Measurements from ENCODE around the gene GTSE1. TPM values are rescaled to one million over a fixed set of nuclear protein-coding genes. Genes with fewer than 3 reads are reported as not detected.
"Not testable (repeated sequence)": the region's sequence is repeated elsewhere in the genome, so short reads cannot be mapped to it uniquely, and the experiment has no call there.

GTSE1 gene
- total RNA-seq, 1 donor from 2014 or later = 47.7 TPM

- intact Hi-C loops (cut with micrococcal nuclease) = loop anchor here (5.0 kb wide), 1 partner anchor 306 kb away; no protein-coding TSS in a partner anchor
- H3K27me3 Mint-ChIP-seq (ENCODE audit: low read depth); H3K27ac Mint-ChIP-seq; H3K4me3 Mint-ChIP-seq (ENCODE audit: low read depth); H3K4me1 Mint-ChIP-seq (ENCODE audit: low read depth); H3K9me3 Mint-ChIP-seq; DNase-seq (ENCODE audit: low spot score): not testable (repeated sequence)
- H3K36me3 Mint-ChIP-seq (ENCODE audit: low read depth) = peaks cover 59% of the 10 kb centered on the region
Observed at GRCh38 chr22:46312848-46313247, 16.2 kb downstream of the GTSE1 start.

GRCh38 chr22:46315976-46316375 lies 19.3 kb downstream of the GTSE1 start:
- intact Hi-C loops (cut with micrococcal nuclease) = no loop called here
- H3K9me3 Mint-ChIP-seq = no peaks in the 10 kb centered on the region
- peaks cover 65% of the 10 kb centered on the region for H3K36me3 Mint-ChIP-seq (ENCODE audit: low read depth)
- H3K4me1 Mint-ChIP-seq (ENCODE audit: low read depth) = peaks cover 1% of the 10 kb centered on the region
- H3K27ac Mint-ChIP-seq = no peak overlapping the region
- H3K4me3 Mint-ChIP-seq (ENCODE audit: low read depth) = no peak overlapping the region
- DNase-seq (ENCODE audit: low spot score) = no peak
- no peaks in the 10 kb centered on the region for H3K27me3 Mint-ChIP-seq (ENCODE audit: low read depth)

DNA sequence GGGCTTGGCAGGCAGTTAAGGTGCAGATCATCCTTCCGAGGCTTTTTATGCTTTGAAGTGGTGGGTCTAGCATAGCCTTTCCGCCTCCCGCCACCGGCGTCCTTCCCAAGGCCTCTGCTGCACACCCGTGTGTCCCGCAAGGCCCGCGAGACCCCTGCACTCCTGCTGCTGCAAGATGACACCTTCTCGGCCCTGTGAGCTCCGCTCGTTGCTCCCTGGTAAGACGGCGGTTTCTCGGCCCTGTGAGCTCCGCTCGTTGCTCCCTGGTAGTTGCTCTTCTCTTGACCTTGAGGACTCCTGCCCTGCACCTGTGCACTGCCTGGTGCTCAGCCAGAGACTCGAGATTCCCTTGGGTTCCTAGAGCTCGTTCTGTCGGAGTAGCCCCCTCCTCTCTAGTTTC lies 21.0 kb downstream of the GTSE1 start:
- intact Hi-C loops (cut with micrococcal nuclease) = no loop called here
- no peak for DNase-seq (ENCODE audit: low spot score)
- Mint-ChIP-seq H3K4me3 (ENCODE audit: low read depth) (no peak overlapping the region), H3K27me3 (ENCODE audit: low read depth) (no peaks in the 10 kb centered on the region), H3K27ac (no peak overlapping the region), H3K9me3 (no peaks in the 10 kb centered on the region), H3K36me3 (ENCODE audit: low read depth) (peaks cover 66% of the 10 kb centered on the region), H3K4me1 (ENCODE audit: low read depth) (no peaks in the 10 kb centered on the region)

GRCh38 chr22:46318576-46318975 lies 21.9 kb downstream of the GTSE1 start:
- DNase-seq (ENCODE audit: low spot score) = no peak
- H3K27me3 Mint-ChIP-seq (ENCODE audit: low read depth) = no peaks in the 10 kb centered on the region
- intact Hi-C loops (cut with micrococcal nuclease) = no loop called here
- no peak overlapping the region for H3K4me3 Mint-ChIP-seq (ENCODE audit: low read depth)
- H3K9me3 Mint-ChIP-seq = no peaks in the 10 kb centered on the region
- H3K36me3 Mint-ChIP-seq (ENCODE audit: low read depth) = peaks cover 74% of the 10 kb centered on the region
- no peaks in the 10 kb centered on the region for H3K4me1 Mint-ChIP-seq (ENCODE audit: low read depth)
- no peak overlapping the region for H3K27ac Mint-ChIP-seq

- Mint-ChIP-seq H3K27ac (no peak overlapping the region), H3K36me3 (ENCODE audit: low read depth) (peaks cover 74% of the 10 kb centered on the region), H3K27me3 (ENCODE audit: low read depth) (no peaks in the 10 kb centered on the region), H3K4me1 (ENCODE audit: low read depth) (no peaks in the 10 kb centered on the region), H3K9me3 (no peaks in the 10 kb centered on the region), H3K4me3 (ENCODE audit: low read depth) (no peak overlapping the region)
- no peak for DNase-seq (ENCODE audit: low spot score)
- intact Hi-C loops (cut with micrococcal nuclease) = no loop called here
Observed at GRCh38 chr22:46319319-46319718, 22.6 kb downstream of the GTSE1 start.

- intact Hi-C loops (cut with micrococcal nuclease) = no loop called here
- H3K4me3 Mint-ChIP-seq (ENCODE audit: low read depth) = no peak overlapping the region
- no peaks in the 10 kb centered on the region for H3K9me3 Mint-ChIP-seq
- no peaks in the 10 kb centered on the region for H3K4me1 Mint-ChIP-seq (ENCODE audit: low read depth)
- H3K36me3 Mint-ChIP-seq (ENCODE audit: low read depth) = peaks cover 78% of the 10 kb centered on the region
- no peak for DNase-seq (ENCODE audit: low spot score)
- no peak overlapping the region for H3K27ac Mint-ChIP-seq
- H3K27me3 Mint-ChIP-seq (ENCODE audit: low read depth) = no peaks in the 10 kb centered on the region
Observed at GRCh38 chr22:46320166-46320710, 23.6 kb downstream of the GTSE1 start.

- intact Hi-C loops (cut with micrococcal nuclease) = no loop called here
- DNase-seq (ENCODE audit: low spot score) = no peak
- no peaks in the 10 kb centered on the region for H3K9me3 Mint-ChIP-seq
- no peak overlapping the region for H3K27ac Mint-ChIP-seq
- H3K36me3 Mint-ChIP-seq (ENCODE audit: low read depth) = peaks cover 78% of the 10 kb centered on the region
- no peak overlapping the region for H3K4me3 Mint-ChIP-seq (ENCODE audit: low read depth)
- no peaks in the 10 kb centered on the region for H3K4me1 Mint-ChIP-seq (ENCODE audit: low read depth)
- no peaks in the 10 kb centered on the region for H3K27me3 Mint-ChIP-seq (ENCODE audit: low read depth)
Observed at GRCh38 chr22:46320716-46321386, 24.2 kb downstream of the GTSE1 start.

GRCh38 chr22:46322711-46323110 lies 26.0 kb downstream of the GTSE1 start:
- no peak for DNase-seq (ENCODE audit: low spot score)
- no peaks in the 10 kb centered on the region for H3K9me3 Mint-ChIP-seq
- intact Hi-C loops (cut with micrococcal nuclease) = no loop called here
- no peaks in the 10 kb centered on the region for H3K27me3 Mint-ChIP-seq (ENCODE audit: low read depth)
- H3K27ac Mint-ChIP-seq = no peak overlapping the region
- no peaks in the 10 kb centered on the region for H3K4me1 Mint-ChIP-seq (ENCODE audit: low read depth)
- H3K36me3 Mint-ChIP-seq (ENCODE audit: low read depth) = peaks cover 74% of the 10 kb centered on the region
- no peak overlapping the region for H3K4me3 Mint-ChIP-seq (ENCODE audit: low read depth)

DNA sequence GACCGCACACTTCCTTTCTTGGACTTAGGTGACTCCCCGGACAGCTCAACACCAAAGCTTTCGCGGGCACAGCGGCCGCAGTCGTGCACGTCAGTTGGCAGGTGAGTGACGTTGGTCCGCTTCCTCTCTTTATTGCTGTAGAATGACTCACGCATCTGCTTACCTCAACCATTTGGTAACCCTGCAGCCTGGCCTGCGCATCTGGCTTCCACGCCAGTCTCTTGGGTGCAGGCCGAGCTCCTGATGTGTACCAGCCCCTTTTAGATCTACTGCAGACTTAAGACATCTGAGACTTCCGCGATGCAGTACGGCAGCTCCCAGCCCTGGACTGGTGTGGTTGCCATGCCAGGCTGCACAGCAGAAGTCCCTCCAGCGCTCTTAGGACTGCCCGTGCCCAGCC lies 26.5 kb downstream of the GTSE1 start:
- Mint-ChIP-seq H3K4me1 (ENCODE audit: low read depth) (no peaks in the 10 kb centered on the region), H3K36me3 (ENCODE audit: low read depth) (peaks cover 72% of the 10 kb centered on the region), H3K27ac (no peak overlapping the region), H3K9me3 (no peaks in the 10 kb centered on the region), H3K27me3 (ENCODE audit: low read depth) (no peaks in the 10 kb centered on the region), H3K4me3 (ENCODE audit: low read depth) (no peak overlapping the region)
- no peak for DNase-seq (ENCODE audit: low spot score)
- intact Hi-C loops (cut with micrococcal nuclease) = no loop called here

DNA sequence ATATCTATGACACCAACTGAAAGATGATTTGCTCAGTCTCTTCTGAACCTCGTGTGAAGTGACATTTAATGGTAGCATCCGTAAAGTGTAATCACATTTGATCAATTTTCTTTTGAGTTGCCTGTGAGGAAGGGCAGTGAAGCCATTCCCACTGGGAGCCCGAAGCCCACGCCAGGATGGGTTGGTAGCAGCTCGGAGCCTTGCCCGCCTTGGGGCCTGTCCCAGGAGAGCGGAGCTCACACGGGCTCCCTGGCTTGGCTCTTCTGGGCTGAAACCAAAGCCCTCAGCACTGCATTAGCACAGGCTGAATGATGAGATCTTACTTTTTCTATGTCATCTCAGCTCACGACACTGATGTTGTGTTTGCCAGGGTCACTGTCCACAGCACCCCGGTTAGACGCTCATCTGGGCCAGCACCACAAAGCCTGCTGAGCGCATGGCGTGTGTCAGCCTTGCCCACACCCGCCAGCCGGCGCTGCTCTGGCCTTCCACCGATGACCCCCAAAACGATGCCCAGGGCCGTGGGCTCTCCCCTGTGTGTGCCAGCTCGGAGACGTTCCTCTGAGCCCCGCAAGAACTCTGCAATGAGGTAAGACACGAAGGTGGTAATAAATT lies 29.5 kb downstream of the GTSE1 start:
- no peaks in the 10 kb centered on the region for H3K27me3 Mint-ChIP-seq (ENCODE audit: low read depth)
- H3K4me3 Mint-ChIP-seq (ENCODE audit: low read depth) = no peak overlapping the region
- H3K27ac Mint-ChIP-seq = no peak overlapping the region
- H3K4me1 Mint-ChIP-seq (ENCODE audit: low read depth) = no peaks in the 10 kb centered on the region
- no peaks in the 10 kb centered on the region for H3K9me3 Mint-ChIP-seq
- no peak for DNase-seq (ENCODE audit: low spot score)
- intact Hi-C loops (cut with micrococcal nuclease) = no loop called here
- H3K36me3 Mint-ChIP-seq (ENCODE audit: low read depth) = peaks cover 62% of the 10 kb centered on the region

DNA sequence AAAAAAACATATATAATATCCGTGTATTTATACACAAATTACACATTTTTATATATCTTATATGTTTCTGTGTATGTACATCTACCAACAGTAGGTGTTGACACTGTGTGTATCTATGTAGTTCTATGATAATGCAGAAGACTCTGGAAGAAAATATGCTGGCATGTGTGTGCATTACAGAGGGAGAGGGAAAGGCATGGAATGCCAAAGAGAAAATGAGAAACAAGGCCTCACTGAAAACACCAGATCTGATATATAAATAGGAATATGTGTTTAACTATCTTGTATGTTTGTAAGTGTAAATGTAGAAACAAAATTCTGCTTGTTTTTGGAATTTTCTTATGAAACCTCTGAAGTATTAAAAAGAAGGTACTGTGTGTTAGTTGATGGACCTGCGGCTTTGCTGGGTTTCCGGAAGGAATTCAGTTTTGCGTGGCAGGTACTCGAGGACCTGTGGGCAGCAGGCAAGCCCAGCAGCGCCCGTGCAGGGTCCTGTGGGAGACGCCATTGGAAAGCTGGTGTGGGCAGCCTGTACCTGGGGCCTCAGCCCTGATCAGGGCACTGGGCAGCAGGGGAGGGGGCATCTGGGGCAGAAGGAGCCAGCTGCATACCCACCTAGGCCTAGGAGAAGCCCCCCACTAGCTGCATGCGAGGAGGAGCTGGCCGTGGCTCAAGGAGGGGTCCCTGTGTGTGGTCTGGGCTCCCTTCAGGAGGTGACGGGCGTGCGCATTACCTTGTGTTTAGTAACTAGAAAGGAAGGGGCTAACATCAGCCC lies 31.2 kb downstream of the GTSE1 start:
- H3K27me3 Mint-ChIP-seq (ENCODE audit: low read depth) = no peaks in the 10 kb centered on the region

GRCh38 chr22:46328797-46329196 lies 32.1 kb downstream of the GTSE1 start:
- no peaks in the 10 kb centered on the region for H3K4me1 Mint-ChIP-seq (ENCODE audit: low read depth)
- no peak overlapping the region for H3K4me3 Mint-ChIP-seq (ENCODE audit: low read depth)
- no peak for DNase-seq (ENCODE audit: low spot score)
- H3K36me3 Mint-ChIP-seq (ENCODE audit: low read depth) = peaks cover 65% of the 10 kb centered on the region
- intact Hi-C loops (cut with micrococcal nuclease) = no loop called here
- H3K27ac Mint-ChIP-seq = no peak overlapping the region
- H3K27me3 Mint-ChIP-seq (ENCODE audit: low read depth) = no peaks in the 10 kb centered on the region
- H3K9me3 Mint-ChIP-seq = no peaks in the 10 kb centered on the region

More for the DNA sequence above, 31.2 kb downstream of the GTSE1 start:
- Mint-ChIP-seq H3K9me3 (no peaks in the 10 kb centered on the region), H3K4me3 (ENCODE audit: low read depth) (no peak overlapping the region), H3K4me1 (ENCODE audit: low read depth) (no peaks in the 10 kb centered on the region), H3K27ac (no peak overlapping the region), H3K36me3 (ENCODE audit: low read depth) (peaks cover 64% of the 10 kb centered on the region)
- no peak for DNase-seq (ENCODE audit: low spot score)
- intact Hi-C loops (cut with micrococcal nuclease) = no loop called here

GRCh38 chr22:46329616-46330015 lies 32.9 kb downstream of the GTSE1 start:
- H3K36me3 Mint-ChIP-seq (ENCODE audit: low read depth) = peaks cover 59% of the 10 kb centered on the region
- no peaks in the 10 kb centered on the region for H3K9me3 Mint-ChIP-seq
- no peak overlapping the region for H3K27ac Mint-ChIP-seq
- intact Hi-C loops (cut with micrococcal nuclease) = no loop called here
- no peak overlapping the region for H3K4me3 Mint-ChIP-seq (ENCODE audit: low read depth)
- peaks cover 3% of the 10 kb centered on the region for H3K4me1 Mint-ChIP-seq (ENCODE audit: low read depth)
- DNase-seq (ENCODE audit: low spot score) = no peak
- no peaks in the 10 kb centered on the region for H3K27me3 Mint-ChIP-seq (ENCODE audit: low read depth)
